Measurements from ENCODE around the gene CHD6.

DNA sequence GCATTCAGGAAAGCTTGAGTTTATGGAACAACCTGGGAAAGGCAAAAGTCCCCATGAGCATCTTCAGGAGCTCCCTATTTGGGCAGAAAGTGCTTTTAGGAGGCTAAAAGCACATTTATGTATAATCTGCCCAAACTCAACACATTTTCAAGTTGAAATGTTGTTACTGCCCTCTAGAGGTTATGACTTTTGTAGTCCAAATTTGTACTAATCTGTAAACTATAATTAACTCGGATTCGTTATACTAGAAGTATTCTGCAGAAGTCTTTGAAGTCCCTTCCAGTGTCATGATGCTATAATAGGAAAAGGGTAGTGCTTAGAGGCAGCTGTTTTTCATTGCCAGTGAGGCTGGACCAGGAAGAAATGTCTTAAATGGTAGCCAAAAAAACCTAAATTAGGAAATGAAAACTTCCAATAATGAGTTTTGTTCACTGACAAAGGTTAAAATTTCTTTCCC lies 206.8 kb downstream of the CHD6 start:
- TF ChIP-seq CTCF (IDR thresholded peaks at IDR 0.05) (peak; percentile 13 to 43 (median 40)), POLR2A (IDR thresholded peaks at IDR 0.05) (no peak)

All from right lobe of liver (tissue), 4 donors.